ENCODE measurements around the gene UBTD1.

UBTD1 gene

GRCh38 chr10:97456686-97457065 lies 42.0 kb upstream of the UBTD1 start:
- no peak for TF ChIP-seq CTCF (IDR thresholded peaks at IDR 0.05; ENCODE audit: control insufficient read depth, insufficient read depth, low read depth, low read length, missing control alignments)
- no peak for DNase-seq (ENCODE audit: low read depth)
- H3K4me3 ChIP-seq (ENCODE audit: control insufficient read depth, low read depth, low read length) = no peak overlapping the region

- no peak for TF ChIP-seq CTCF (IDR thresholded peaks at IDR 0.05; ENCODE audit: control insufficient read depth, insufficient read depth, low read depth, low read length, missing control alignments)
- no peak overlapping the region for H3K4me3 ChIP-seq (ENCODE audit: control insufficient read depth, low read depth, low read length)
- DNase-seq (ENCODE audit: low read depth) = no peak
These were observed 39.6 kb upstream of the UBTD1 start for GRCh38 chr10:97459111-97459510.

- TF ChIP-seq CTCF (IDR thresholded peaks at IDR 0.05; ENCODE audit: control insufficient read depth, insufficient read depth, low read depth, low read length, missing control alignments) = no peak
- no peak for DNase-seq (ENCODE audit: low read depth)
- no peak overlapping the region for H3K4me3 ChIP-seq (ENCODE audit: control insufficient read depth, low read depth, low read length)
These were observed 38.8 kb upstream of the UBTD1 start for GRCh38 chr10:97459933-97460332.

GRCh38 chr10:97462309-97462708 lies 36.4 kb upstream of the UBTD1 start:
- H3K4me3 ChIP-seq (ENCODE audit: control insufficient read depth, low read depth, low read length) = no peak overlapping the region
- TF ChIP-seq CTCF (IDR thresholded peaks at IDR 0.05; ENCODE audit: control insufficient read depth, insufficient read depth, low read depth, low read length, missing control alignments) = no peak
- DNase-seq (ENCODE audit: low read depth) = no peak

GRCh38 chr10:97463363-97464132 lies 35.2 kb upstream of the UBTD1 start:
- TF ChIP-seq CTCF (IDR thresholded peaks at IDR 0.05; ENCODE audit: control insufficient read depth, insufficient read depth, low read depth, low read length, missing control alignments) = peak; percentile 86
- DNase-seq (ENCODE audit: low read depth) = peak; percentile 64
- no peak overlapping the region for H3K4me3 ChIP-seq (ENCODE audit: control insufficient read depth, low read depth, low read length)

- H3K4me3 ChIP-seq (ENCODE audit: control insufficient read depth, low read depth, low read length) = no peak overlapping the region
- TF ChIP-seq CTCF (IDR thresholded peaks at IDR 0.05; ENCODE audit: control insufficient read depth, insufficient read depth, low read depth, low read length, missing control alignments) = no peak
- DNase-seq (ENCODE audit: low read depth) = no peak
These were observed 34.5 kb upstream of the UBTD1 start for GRCh38 chr10:97464226-97464625.
